ENCODE data around the gene NUFIP1.

- TF ChIP-seq CTCF (conservative IDR thresholded peaks at IDR 0.05): no peak
- TF ChIP-seq EZH2 (IDR thresholded peaks at IDR 0.05; ENCODE audit: low read depth): no peak
Measured at GRCh38 chr13:44976196-44976595, 13.1 kb downstream of the NUFIP1 start.
